H1 (cell line): ENCODE results near the gene PSORS1C2. TPM values are rescaled to one million over a fixed set of nuclear protein-coding genes. Genes with fewer than 3 reads are reported as not detected.

ENCODE experiments used
- CTCF ChIA-PET: fragments of 300-600 bp; sonication (Branson Sonifier 250); formaldehyde crosslinking; loops from one replicate; lab custom pipeline; 2021; ENCODE audit not compliant: partially characterized antibody; lab: Charles Lee
- POLR2A ChIA-PET: fragments of 300-600 bp; sonication (Branson Sonifier 250); formaldehyde crosslinking; loops from one replicate; lab custom pipeline; 2021; ENCODE audit warnings: inconsistent platforms; ENCODE audit not compliant: partially characterized antibody; lab: Charles Lee
- DNase-seq, 2 experiments: peaks; one replicate each; pipeline versions ENCODE4 v3.0.0 to v3.0.0-alpha.2; 2010 to 2022; ENCODE audit warnings: low spot score in 2 of 2, low read depth in 1 of 2, mixed read lengths in 1 of 2
- FAIRE-seq: peaks from 2 replicates; lab custom pipeline; 2011; peaks lifted over from hg19 to GRCh38; lab: Jason Lieb, UNC
- H2AFZ ChIP-seq: 2 replicates; pipeline ENCODE4 v1.8.1; 2012; ENCODE audit warnings: low read length, inconsistent platforms
- H2AK5ac ChIP-seq: 2 replicates; pipeline ENCODE4 v1.6.1; 2013; ENCODE audit warnings: low read depth, low read length
- H2BK120ac ChIP-seq: replicated peaks from 2 replicates; pipeline ENCODE3; 2013; ENCODE audit warnings: low read depth, low read length, inconsistent platforms
- H2BK12ac ChIP-seq: 2 replicates; pipeline ENCODE4 v1.6.1; 2013; ENCODE audit warnings: low read depth, low read length
- H2BK15ac ChIP-seq: 2 replicates; pipeline ENCODE4 v1.6.1; 2013; ENCODE audit warnings: low read length
- H2BK20ac ChIP-seq: 2 replicates; pipeline ENCODE4 v1.6.1; 2013; ENCODE audit warnings: low read length
- H2BK5ac ChIP-seq: 2 replicates; pipeline ENCODE4 v1.6.1; 2013; ENCODE audit warnings: low read depth, low read length
- H3K14ac ChIP-seq: 2 replicates; pipeline ENCODE4 v1.6.1; 2013; ENCODE audit warnings: inconsistent platforms; ENCODE audit not compliant: insufficient read length
- H3K18ac ChIP-seq: 2 replicates; pipeline ENCODE4 v1.6.1; 2013; ENCODE audit warnings: low read length; ENCODE audit errors: extremely low read depth
- H3K23ac ChIP-seq: 2 replicates; pipeline ENCODE4 v1.6.1; 2013; ENCODE audit warnings: inconsistent platforms; ENCODE audit not compliant: insufficient read length
- H3K23me2 ChIP-seq: 2 replicates; pipeline ENCODE4 v1.6.1; 2013; ENCODE audit warnings: low read depth, low read length
- H3K27ac ChIP-seq: 2 replicates; pipeline ENCODE4 v1.6.1; 2011; ENCODE audit warnings: low read depth, low read length, inconsistent platforms
- H3K27me3 ChIP-seq, 4 experiments: replicated peaks in 1 of 4; 1 replicate in 1 of 4; 2 replicates in 3 of 4; pipeline versions ENCODE4 v1.6.1 to v1.8.1; 2011 to 2013; ENCODE audit warnings: low read length in 3 of 4, mild to moderate bottlenecking in 3 of 4, inconsistent platforms in 2 of 4, mixed read lengths in 2 of 4, moderate library complexity in 1 of 4; ENCODE audit not compliant: control insufficient read depth in 3 of 4, insufficient read depth in 3 of 4; ENCODE audit errors: extremely low read depth in 1 of 4
- H3K36me3 ChIP-seq, 4 experiments: 2 replicates each; pipeline versions ENCODE4 v1.6.1 to v1.8.1; 2011 to 2013; ENCODE audit warnings: mild to moderate bottlenecking in 4 of 4, low read length in 3 of 4, moderate library complexity in 2 of 4, control low read depth in 1 of 4, inconsistent platforms in 1 of 4; ENCODE audit not compliant: insufficient read depth in 4 of 4, control insufficient read depth in 2 of 4
- H3K4ac ChIP-seq: replicated peaks from 2 replicates; pipeline ENCODE3; 2013; ENCODE audit warnings: low read length, low read depth, mixed read lengths, inconsistent platforms; ENCODE audit not compliant: insufficient read length
- H3K4me1 ChIP-seq, 4 experiments: replicated peaks in 1 of 4; 1 replicate in 1 of 4; 2 replicates in 3 of 4; pipeline versions ENCODE4 v1.6.1 to v1.8.1; 2011 to 2013; ENCODE audit warnings: low read length in 3 of 4, inconsistent platforms in 2 of 4, mixed read lengths in 1 of 4; ENCODE audit not compliant: insufficient read depth in 4 of 4, control insufficient read depth in 3 of 4
- H3K4me2 ChIP-seq, 2 experiments: 2 replicates each; pipeline versions ENCODE4 v1.6.1 to v1.8.1; 2011 to 2013; ENCODE audit warnings: low read depth in 2 of 2, low read length in 2 of 2, control low read depth in 1 of 2, inconsistent platforms in 1 of 2, mild to moderate bottlenecking in 1 of 2; ENCODE audit not compliant: insufficient read depth in 1 of 2
- H3K4me3 ChIP-seq, 4 experiments: fragments of 200-600, 300-600 bp in 1 of 4; sonication (generic), shearing (Covaris generic), sonication (Bioruptor Twin) in 1 of 4; 2 replicates each; pipeline versions ENCODE4 v1.5.1 to v1.8.1; 2011 to 2016; ENCODE audit warnings: low read length in 4 of 4, low read depth in 3 of 4, control low read depth in 2 of 4, inconsistent platforms in 2 of 4, mild to moderate bottlenecking in 2 of 4, mixed read lengths in 1 of 4, moderate library complexity in 1 of 4; ENCODE audit not compliant: insufficient read depth in 2 of 4; ENCODE audit errors: extremely low read depth in 1 of 4
- H3K56ac ChIP-seq: replicated peaks from 2 replicates; pipeline ENCODE3; 2013; ENCODE audit warnings: low read depth, mild to moderate bottlenecking, mixed read lengths, low read length, inconsistent platforms; ENCODE audit not compliant: insufficient read length
- H3K79me1 ChIP-seq: 2 replicates; pipeline ENCODE4 v1.6.1; 2013; ENCODE audit warnings: low read depth, low read length, control low read depth
- H3K79me2 ChIP-seq, 2 experiments: 2 replicates each; pipeline versions ENCODE4 v1.6.1 to v1.8.1; 2012 to 2013; ENCODE audit warnings: low read length in 2 of 2, mild to moderate bottlenecking in 2 of 2, inconsistent platforms in 1 of 2; ENCODE audit not compliant: insufficient read depth in 2 of 2, control insufficient read depth in 1 of 2
- H3K9ac ChIP-seq, 4 experiments: replicated peaks in 1 of 4; 1 replicate in 1 of 4; 2 replicates in 3 of 4; pipeline versions ENCODE4 v1.6.1 to v1.8.1; 2011 to 2013; ENCODE audit warnings: low read depth in 3 of 4, low read length in 3 of 4, control low read depth in 2 of 4, mild to moderate bottlenecking in 2 of 4, moderate library complexity in 2 of 4, inconsistent platforms in 1 of 4; ENCODE audit errors: extremely low read depth in 1 of 4
- H3K9me3 ChIP-seq, 2 experiments: 2 replicates each; pipeline versions ENCODE4 v1.6.1 to v1.8.1; 2012 to 2013; ENCODE audit warnings: mild to moderate bottlenecking in 2 of 2, moderate library complexity in 2 of 2, control low read depth in 1 of 2, inconsistent platforms in 1 of 2, low read depth in 1 of 2, low read length in 1 of 2, mixed read lengths in 1 of 2; ENCODE audit not compliant: insufficient read depth in 2 of 2
- H4K20me1 ChIP-seq, 2 experiments: replicated peaks in 1 of 2; 2 replicates each; pipeline versions ENCODE3 to v1.8.1; 2011 to 2013; ENCODE audit warnings: inconsistent platforms in 2 of 2, low read length in 2 of 2, mild to moderate bottlenecking in 1 of 2; ENCODE audit not compliant: insufficient read depth in 2 of 2, control insufficient read depth in 1 of 2
- H4K5ac ChIP-seq: 2 replicates; pipeline ENCODE4 v1.6.1; 2013; ENCODE audit warnings: low read length, low read depth, mixed read lengths, inconsistent platforms; ENCODE audit not compliant: insufficient read length
- H4K8ac ChIP-seq: 2 replicates; pipeline ENCODE4 v1.8.0; 2013; ENCODE audit warnings: mild to moderate bottlenecking, moderate library complexity, low read length, inconsistent platforms; ENCODE audit not compliant: insufficient read depth; ENCODE audit errors: extremely low read depth
- H4K91ac ChIP-seq: replicated peaks from 2 replicates; pipeline ENCODE3; 2013; ENCODE audit warnings: low read length, mixed read lengths, inconsistent platforms; ENCODE audit not compliant: insufficient read length
- CHD2 ChIP-seq: IDR thresholded peaks from 2 replicates; pipeline ENCODE4 v1.6.1; 2012; ENCODE audit warnings: low read length, improper control_type of control experiment
- FOSL1 ChIP-seq: IDR thresholded peaks from 2 replicates; pipeline ENCODE4 v1.6.1; 2011; ENCODE audit warnings: mild to moderate bottlenecking, low read depth, low read length, moderate library complexity; ENCODE audit not compliant: insufficient read depth
- PHF8 ChIP-seq: fragments of 200-600 bp; sonication (generic); conservative IDR thresholded peaks from 2 replicates; pipeline ENCODE4 v1.7.1; 2012; ENCODE audit warnings: low read depth, mild to moderate bottlenecking, inconsistent platforms, low read length, moderate library complexity
- POLR2A ChIP-seq, 2 experiments: IDR thresholded peaks; 1 replicate in 1 of 2; 2 replicates in 1 of 2; pipeline ENCODE4 v1.6.1; 2011; ENCODE audit warnings: low read depth in 2 of 2, low read length in 2 of 2, mild to moderate bottlenecking in 2 of 2; ENCODE audit errors: control extremely low read depth in 1 of 2
- SIRT6 ChIP-seq: IDR thresholded peaks from one replicate; pipeline ENCODE4 v1.7.1; 2012; ENCODE audit warnings: low read length, inconsistent platforms
- WGBS, 2 experiments: shearing (Covaris generic) in 1 of 2; methylation state at CpG; one replicate each; pipeline versions ENCODE4 v1.1.6 to v1.1.7; 2013 to 2015; ENCODE audit warnings: low lambda C conversion rate in 2 of 2, mixed read lengths in 2 of 2, inconsistent platforms in 1 of 2, low coverage in 1 of 2, missing lambda C conversion rate in 1 of 2; ENCODE audit not compliant: insufficient replicate concordance in 2 of 2, insufficient coverage in 1 of 2, insufficient read length in 1 of 2; ENCODE audit errors: extremely low coverage in 1 of 2, missing lambda C conversion rate in 1 of 2; 5-methylcytosine and 5-hydroxymethylcytosine counted together
- polyA plus RNA-seq, 7 experiments: library from polyadenylated mRNA; depleted of rRNA in 3 of 7; stranded (reverse) in 5 of 7; unstranded in 2 of 7; fragments of >200 nt in 5 of 7; fragments of 200-250 nt in 2 of 7; gene quantifications; 1 replicate in 5 of 7; 2 replicates in 1 of 7; 4 replicates in 1 of 7; pipeline versions ENCODE4 v1.2.1 to v1.2.3, GENCODE V29; 2011 to 2013; ENCODE audit warnings: missing spikeins in 2 of 7, mixed read lengths in 2 of 7
- total RNA-seq: library from RNA; stranded (reverse); fragmentation: NEBNext Ultra II Directional; extraction: Animal tissue kit (Norgen Biotek cat#: 25700); gene quantifications from 2 replicates; pipeline ENCODE4 v1.2.1, GENCODE V29; 2021

PSORS1C2 gene
- total and polyA plus RNA-seq, 2 of the 8 experiments (the other 6 are each of a cell fraction or from before 2014, with no cell fraction given): 0.11 TPM; not detected in 1

DNA sequence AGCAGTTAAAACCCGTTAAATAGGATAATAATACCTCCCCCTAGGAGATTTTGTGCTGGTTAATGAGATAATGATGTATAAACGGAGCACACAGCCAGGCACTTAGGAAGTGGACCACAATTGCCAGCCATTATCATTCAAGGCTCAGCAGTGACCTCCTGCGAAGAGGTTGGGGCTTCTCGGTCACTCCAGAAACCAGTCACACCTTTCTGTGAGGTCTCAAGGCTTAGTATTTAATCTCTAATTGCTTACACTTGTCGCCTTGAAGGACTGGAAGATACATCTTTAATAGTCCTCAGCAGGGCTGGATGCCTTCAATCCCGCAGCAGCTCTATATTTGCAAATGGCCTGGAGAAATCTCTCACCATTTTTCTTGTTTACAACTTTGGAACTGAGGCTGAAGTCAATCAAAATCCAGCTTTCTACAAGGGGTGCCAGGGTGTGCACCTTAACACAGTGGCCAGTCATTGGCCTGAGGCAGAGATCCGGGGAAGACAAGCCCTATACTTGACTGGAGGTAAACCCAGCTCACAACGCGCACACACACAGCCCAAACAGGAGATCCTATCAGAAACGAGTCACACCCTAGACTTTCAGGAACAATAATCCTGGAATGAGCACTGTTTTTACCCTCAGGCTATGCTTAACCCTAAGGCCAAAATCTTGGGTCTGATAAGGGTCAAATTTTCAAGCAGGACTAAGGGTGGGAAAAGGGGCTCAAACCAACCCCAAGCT lies 30.4 kb upstream of the PSORS1C2 start:
- CTCF ChIA-PET: interaction anchor here (0.6 to 5.9 kb wide), 13 partner anchors 8 to 99 kb away, joined by 3 to 56 read pairs (median 4); partner anchors contain the start of genes CCHCR1 and TCF19
- Histone ChIP-seq H4K5ac (peak overlapping the region; percentile 34), H3K9ac (peak overlapping the region; percentile 72 to 80 (median 78)), H3K4ac (no peak overlapping the region), H3K4me2 (peak overlapping the region; percentile 82 to 83), H2AFZ (no peak overlapping the region), H2BK5ac (peak overlapping the region; percentile 89), H2BK15ac (no peak overlapping the region), H2AK5ac (no peak overlapping the region), H3K79me1 (peaks cover 8% of the 10 kb centered on the region), H3K14ac (peak overlapping the region; percentile 90), H2BK20ac (no peak overlapping the region), H3K4me3 (peak overlapping the region; percentile 70 to 92 (median 80)), H3K18ac (peak overlapping the region; percentile 95), H3K23me2 (peaks cover 13% of the 10 kb centered on the region), H3K27me3 (no peaks in the 10 kb centered on the region), H4K8ac (no peak overlapping the region; the same call in 1 of the 2 replicates), H2BK120ac (peak overlapping the region; percentile 35), H2BK12ac (0 out of 2 replicates have a peak overlapping the region, but pooled peaks have one; percentile 30), H3K36me3 (peaks cover 9 to 17% (median 13%) of the 10 kb centered on the region in 4 experiments), H3K4me1 (peaks cover 19 to 36% (median 27%) of the 10 kb centered on the region in 4 experiments), H4K91ac (peak overlapping the region; percentile 69), H3K56ac (peak overlapping the region; percentile 27), H3K23ac (no peak overlapping the region), H3K79me2 (peaks cover 23 to 66% of the 10 kb centered on the region in 2 experiments), H3K9me3 (no peaks in the 10 kb centered on the region), H4K20me1 (peaks cover 7 to 22% of the 10 kb centered on the region in 2 experiments), H3K27ac (peak overlapping the region; percentile 77; the same call in 1 of the 2 replicates)
- DNase-seq (no peak), FAIRE-seq (no peak)
- WGBS, 2 experiments: 4% methylated on average over 10 of the region's 10 CpGs; no CpG with 5 or more reads in 1 of the 2 experiments
- POLR2A ChIA-PET: interaction anchor here (0.5 to 68.5 kb wide), 11 partner anchors 1 to 1160 kb away, joined by 3 to 2251 read pairs (median 3); partner anchors contain the start of genes CCHCR1, CDSN, GTF2H4 and POU5F1
- TF ChIP-seq CHD2: no peak
- 0 out of 2 replicates have a peak, but pooled peaks have one; percentile 14 for TF ChIP-seq PHF8
- no peak for TF ChIP-seq SIRT6
- peak in 1 of 2 experiments; percentile 33; a peak in 2 of 3 replicates for TF ChIP-seq POLR2A (IDR thresholded peaks at IDR 0.05; ENCODE audit: control extremely low read depth in 1 of 2, low read depth in 2 of 2, low read length in 2 of 2)
- no peak for TF ChIP-seq FOSL1
